GOT3 (cell line): ENCODE results near the gene KIF1A.

Source experiments
- DNase-seq: peaks from one replicate; lab custom pipeline; 2025; ENCODE audit warnings: mixed read lengths; lab: John Stamatoyannopoulos, UW

Gene KIF1A

GRCh38 chr2:240735476-240735875 lies 84.5 kb downstream of the KIF1A start:
- DNase-seq: no peak

- DNase-seq: no peak
Measured at GRCh38 chr2:240734756-240735155, 85.3 kb downstream of the KIF1A start.

- no peak for DNase-seq
Measured at GRCh38 chr2:240733803-240734495, 86.1 kb downstream of the KIF1A start.

- no peak for DNase-seq
Measured at GRCh38 chr2:240732911-240733622, 87.0 kb downstream of the KIF1A start.

GRCh38 chr2:240732184-240732583 lies 87.8 kb downstream of the KIF1A start:
- no peak for DNase-seq

- no peak for DNase-seq
Measured at GRCh38 chr2:240731178-240731545, 88.9 kb downstream of the KIF1A start.

GRCh38 chr2:240730501-240731177 lies 89.4 kb downstream of the KIF1A start:
- no peak for DNase-seq

- DNase-seq: no peak
Measured at GRCh38 chr2:240728827-240729226, 91.2 kb downstream of the KIF1A start.

- DNase-seq: no peak
Measured at GRCh38 chr2:240728361-240728760, 91.7 kb downstream of the KIF1A start.

GRCh38 chr2:240727913-240728312 lies 92.1 kb downstream of the KIF1A start:
- no peak for DNase-seq

GRCh38 chr2:240727439-240727838 lies 92.6 kb downstream of the KIF1A start:
- no peak for DNase-seq

- DNase-seq: no peak
Measured at GRCh38 chr2:240726876-240727275, 93.1 kb downstream of the KIF1A start.

- no peak for DNase-seq
Measured at GRCh38 chr2:240725671-240726070, 94.3 kb downstream of the KIF1A start.

GRCh38 chr2:240725266-240725665 lies 94.8 kb downstream of the KIF1A start:
- no peak for DNase-seq

- DNase-seq: no peak
Measured at GRCh38 chr2:240724431-240724830, 95.6 kb downstream of the KIF1A start.

- no peak for DNase-seq
Measured at GRCh38 chr2:240723851-240724250, 96.2 kb downstream of the KIF1A start.

- no peak for DNase-seq
Measured at GRCh38 chr2:240722796-240723735, 97.0 kb downstream of the KIF1A start.

- no peak for DNase-seq
Measured at GRCh38 chr2:240722376-240722775, 97.6 kb downstream of the KIF1A start.

GRCh38 chr2:240721596-240722180 lies 98.3 kb downstream of the KIF1A start:
- no peak for DNase-seq

GRCh38 chr2:240720686-240721595 lies 99.1 kb downstream of the KIF1A start:
- DNase-seq: no peak
